HG03135 (cell line): ENCODE results near the gene ADH5.
"Not testable (repeated sequence)": the region's sequence is repeated elsewhere in the genome, so short reads cannot be mapped to it uniquely, and the experiment has no call there.

ENCODE experiments used
- ATAC-seq: cut with Tn5 transposase; IDR thresholded peaks from one replicate; pipeline ENCODE4 v1.9.1; 2021; ENCODE audit warnings: mild to moderate bottlenecking, moderate library complexity; ENCODE audit not compliant: unreplicated experiment

Gene ADH5

GRCh38 chr4:99088481-99089365, at the start of gene ADH5:
Gene ADH5, minus strand, starts transcription at chr4:99088788. Its CDS starts 88 bp downstream, at chr4:99088700.
- ATAC-seq = peak; percentile 97

DNA sequence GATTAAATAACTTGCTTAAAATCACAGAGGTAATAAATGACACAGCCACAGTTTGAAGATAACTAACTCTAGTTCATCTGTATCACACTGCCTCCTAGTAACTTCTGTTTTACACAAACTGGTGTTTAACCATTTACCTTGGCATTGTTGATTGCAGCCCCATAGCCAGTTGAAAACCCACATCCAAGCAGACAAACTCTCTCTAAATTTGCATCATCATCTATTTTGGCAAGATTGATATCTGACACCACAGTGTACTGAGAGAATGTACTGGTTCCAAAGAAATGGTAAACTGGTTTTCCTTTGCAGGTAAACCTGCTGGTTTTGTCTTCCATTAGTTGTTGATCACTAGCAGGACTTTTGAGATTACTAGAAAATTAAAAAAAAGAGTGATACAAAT, 47.7 kb upstream of the ADH5 start:
- ATAC-seq = no peak

GRCh38 chr4:99135541-99136162, 47.1 kb upstream of the ADH5 start:
- no peak for ATAC-seq

DNA sequence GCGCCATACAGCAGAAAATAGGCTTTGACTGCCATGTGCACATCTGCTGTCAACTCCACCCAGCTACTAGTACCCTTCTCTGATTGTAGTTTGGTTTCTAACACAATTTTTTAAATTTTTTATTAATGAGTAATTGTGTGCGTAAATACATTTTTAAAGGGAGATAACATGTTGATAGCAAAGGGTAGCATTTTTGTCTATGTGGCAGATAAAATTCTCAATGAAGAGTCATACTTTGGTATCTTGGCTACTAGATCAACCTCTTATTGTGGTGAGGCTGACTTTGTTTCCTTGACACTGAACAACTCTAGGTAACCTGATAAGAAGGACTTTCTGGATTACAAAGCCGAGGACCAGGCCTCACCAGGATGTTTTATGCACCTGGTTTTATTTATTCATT, 46.0 kb upstream of the ADH5 start:
- ATAC-seq = no peak

DNA sequence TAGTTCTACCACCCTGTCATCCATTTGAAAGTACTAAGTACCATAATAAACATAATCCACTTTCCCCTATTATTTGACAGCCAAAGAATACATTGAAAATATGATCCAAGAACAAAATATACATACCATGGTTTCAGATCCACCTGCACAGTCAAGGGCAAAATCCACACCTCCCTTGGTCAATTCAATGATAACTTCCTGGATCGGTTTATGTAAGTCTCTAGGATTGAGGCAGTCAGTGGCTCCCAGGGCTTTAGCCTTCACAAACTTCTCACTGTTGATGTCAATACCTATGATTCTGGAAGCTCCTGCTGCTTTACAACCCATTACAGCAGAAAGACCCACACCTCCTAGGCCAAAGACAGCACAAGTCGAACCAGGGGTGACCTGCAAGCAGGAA, 42.8 kb upstream of the ADH5 start:
- no peak for ATAC-seq

- ATAC-seq = no peak
Measured at GRCh38 chr4:99126376-99126775, 37.8 kb upstream of the ADH5 start.

- no peak for ATAC-seq
Measured at GRCh38 chr4:99121008-99121407, 32.4 kb upstream of the ADH5 start.

- no peak for ATAC-seq
Measured at GRCh38 chr4:99120501-99120900, 31.9 kb upstream of the ADH5 start.

- ATAC-seq = no peak
Measured at GRCh38 chr4:99117876-99118693, 29.5 kb upstream of the ADH5 start.

GRCh38 chr4:99117122-99117841, 28.7 kb upstream of the ADH5 start:
- not testable (repeated sequence) for ATAC-seq

- not testable (repeated sequence) for ATAC-seq
Measured at GRCh38 chr4:99109286-99109685, 20.7 kb upstream of the ADH5 start.

GRCh38 chr4:99104153-99104552, 15.6 kb upstream of the ADH5 start:
- ATAC-seq = no peak

- no peak for ATAC-seq
Measured at GRCh38 chr4:99103166-99103565, 14.6 kb upstream of the ADH5 start.

- ATAC-seq = no peak
Measured at GRCh38 chr4:99102634-99103033, 14.0 kb upstream of the ADH5 start.

DNA sequence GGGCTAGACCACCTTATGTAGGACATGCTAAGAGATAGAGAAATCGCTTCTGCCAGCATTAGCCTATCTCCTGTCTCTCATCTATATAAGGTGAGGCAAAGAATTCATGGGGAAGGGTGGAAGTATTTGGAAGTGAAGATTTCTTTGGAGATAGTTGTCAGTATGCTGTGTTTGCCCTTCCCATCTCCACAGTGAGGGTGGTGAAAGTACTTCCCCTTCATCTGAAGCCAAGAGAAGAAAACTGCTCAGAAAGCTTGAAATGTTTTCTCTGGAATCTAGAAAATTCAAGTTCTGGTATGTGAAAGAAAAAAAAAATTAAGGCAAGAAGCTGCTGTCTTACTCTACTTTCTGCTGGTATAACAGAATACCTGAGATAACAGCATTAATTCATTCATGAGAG, 12.3 kb upstream of the ADH5 start:
- ATAC-seq = no peak

GRCh38 chr4:99099814-99100213, 11.2 kb upstream of the ADH5 start:
- ATAC-seq = not testable (repeated sequence)

DNA sequence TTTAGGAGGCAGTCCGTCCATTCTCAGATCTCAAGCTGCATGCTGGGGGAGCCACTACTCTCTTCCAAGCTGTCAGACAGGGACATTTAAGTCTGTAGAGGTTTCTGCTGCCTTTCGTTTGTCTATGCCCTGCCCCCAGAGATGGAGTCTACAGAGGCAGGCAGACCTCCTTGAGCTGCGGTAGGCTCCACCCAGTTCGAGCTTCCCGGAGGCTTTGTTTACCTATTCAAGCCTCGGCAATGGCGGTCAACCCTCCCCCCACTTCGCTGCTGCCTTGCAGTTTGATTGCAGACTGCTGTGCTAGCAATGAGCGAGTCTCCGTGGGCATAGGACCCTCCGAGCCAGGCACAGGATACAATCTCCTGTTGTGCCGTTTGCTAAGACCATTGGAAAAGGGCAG, 10.7 kb upstream of the ADH5 start:
- ATAC-seq = no peak

- ATAC-seq = not testable (repeated sequence)
Measured at GRCh38 chr4:99091841-99092240, 3.3 kb upstream of the ADH5 start.

- no peak for ATAC-seq
Measured at GRCh38 chr4:99091216-99091575, 2.6 kb upstream of the ADH5 start.

DNA sequence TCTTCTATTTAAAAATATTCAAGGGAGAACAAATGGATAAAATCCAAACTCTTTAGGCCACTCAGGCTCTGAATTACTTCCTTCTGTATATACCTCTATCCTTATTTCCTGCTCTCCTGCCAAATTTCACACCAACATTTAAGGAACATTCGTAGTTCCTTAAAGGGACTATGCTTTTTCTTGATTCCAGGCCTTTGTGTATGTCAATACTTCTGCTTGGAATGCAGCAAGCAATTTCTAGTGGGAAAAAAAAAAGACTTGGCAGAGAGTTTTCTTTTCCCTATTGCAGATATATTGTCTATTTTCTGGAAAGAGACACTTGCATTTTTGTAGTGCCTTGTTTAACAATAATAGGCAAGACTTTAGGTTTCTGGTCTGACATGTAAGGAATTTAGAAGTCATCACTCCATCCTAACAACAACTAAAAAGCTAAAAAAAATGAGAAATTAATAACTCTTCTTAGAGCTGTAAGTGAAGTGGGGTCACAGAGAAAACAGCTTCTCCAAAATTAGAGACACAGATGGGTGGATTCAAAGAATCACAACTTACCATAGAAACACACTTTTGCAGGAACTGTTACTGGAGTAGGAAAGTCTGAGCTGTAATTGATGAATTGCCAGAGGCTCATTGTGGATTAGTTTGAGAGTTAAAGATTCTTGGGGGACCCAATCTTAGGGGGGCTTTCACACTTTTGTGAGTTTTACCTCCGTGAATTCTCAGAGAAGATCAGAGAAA, 2.1 kb upstream of the ADH5 start:
- ATAC-seq = no peak
